ENCODE data around the gene LANCL3.

LANCL3 gene

DNA sequence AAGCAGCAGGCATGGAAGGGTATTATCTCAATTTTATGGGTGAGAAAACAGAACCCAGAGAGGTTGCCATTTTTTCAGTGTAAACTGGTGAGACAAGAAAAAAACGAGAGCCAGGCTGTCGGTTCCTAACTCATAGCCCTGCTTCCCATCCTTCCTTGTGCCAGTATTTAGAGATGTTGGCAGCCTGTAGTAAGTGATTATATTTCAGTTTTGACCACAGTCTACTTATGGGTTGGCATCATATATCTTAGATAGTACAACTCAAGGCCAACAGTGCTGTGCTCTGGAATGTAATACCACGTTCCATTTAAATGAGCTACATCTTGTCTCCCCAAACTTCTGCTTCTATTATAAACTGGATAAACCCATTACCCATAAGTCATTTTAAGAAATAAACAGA lies 154.9 kb downstream of the LANCL3 start:
- Histone ChIP-seq H3K4me3 (ENCODE audit: low read depth, low read length) (no peak overlapping the region), H3K9me3 (ENCODE audit: control insufficient read depth, insufficient read depth, low read depth, low read length) (no peaks in the 10 kb centered on the region), H3K27ac (ENCODE audit: extremely low read depth, low read depth, low read length) (no peak overlapping the region), H3K36me3 (ENCODE audit: control insufficient read depth in 2 of 2, insufficient read depth in 1 of 2, low read length in 2 of 2) (no peaks in the 10 kb centered on the region; a peak in 1 of 3 replicates), H3K4me1 (ENCODE audit: control insufficient read depth, insufficient read depth, low read length) (no peaks in the 10 kb centered on the region)
- ChIA-PET POLR2A (no interaction called here), CTCF (interaction anchor here (0.6 to 0.7 kb wide), 2 partner anchors 10 to 991 kb away, joined by 3 read pairs; no protein-coding TSS in a partner anchor)
- TF ChIP-seq, protein P1, sequence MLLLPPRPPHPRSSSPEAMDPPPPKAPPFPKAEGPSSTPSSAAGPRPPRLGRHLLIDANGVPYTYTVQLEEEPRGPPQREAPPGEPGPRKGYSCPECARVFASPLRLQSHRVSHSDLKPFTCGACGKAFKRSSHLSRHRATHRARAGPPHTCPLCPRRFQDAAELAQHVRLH (tag by site-specific recombination; IDR thresholded peaks at IDR 0.05), result no peak
- TF ChIP-seq ZNF558 (tag by site-specific recombination; IDR thresholded peaks at IDR 0.05), result no peak
- TF ChIP-seq, protein P2, sequence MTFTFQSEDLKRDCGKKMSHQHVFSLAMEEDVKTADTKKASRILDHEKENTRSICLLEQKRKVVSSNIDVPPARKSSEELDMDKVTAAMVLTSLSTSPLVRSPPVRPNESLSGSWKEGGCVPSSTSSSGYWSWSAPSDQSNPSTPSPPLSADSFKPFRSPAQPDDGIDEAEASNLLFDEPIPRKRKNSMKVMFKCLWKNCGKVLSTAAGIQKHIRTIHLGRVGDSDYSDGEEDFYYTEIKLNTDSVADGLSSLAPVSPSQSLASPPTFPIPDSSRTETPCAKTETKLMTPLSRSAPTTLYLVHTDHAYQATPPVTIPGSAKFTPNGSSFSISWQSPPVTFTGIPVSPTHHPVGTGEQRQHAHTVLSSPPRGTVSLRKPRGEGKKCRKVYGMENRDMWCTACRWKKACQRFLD (tag by site-specific recombination; IDR thresholded peaks at IDR 0.05), result no peak
- no peak for TF ChIP-seq ZNF341 (tag by site-specific recombination; IDR thresholded peaks at IDR 0.05; ENCODE audit: low read depth)
- no peak for TF ChIP-seq ZNF324 (tag by site-specific recombination; IDR thresholded peaks at IDR 0.05)
- no peak for TF ChIP-seq ZNF501 (tag by site-specific recombination; IDR thresholded peaks at IDR 0.05)
- TF ChIP-seq ZNF302 (tag by site-specific recombination; IDR thresholded peaks at IDR 0.05; ENCODE audit: low read depth), result no peak
- no peak for TF ChIP-seq ZNF473 (tag by site-specific recombination; IDR thresholded peaks at IDR 0.05)
- no peak for TF ChIP-seq ZFP69B (tag by site-specific recombination; IDR thresholded peaks at IDR 0.05)
- TF ChIP-seq, protein P3, sequence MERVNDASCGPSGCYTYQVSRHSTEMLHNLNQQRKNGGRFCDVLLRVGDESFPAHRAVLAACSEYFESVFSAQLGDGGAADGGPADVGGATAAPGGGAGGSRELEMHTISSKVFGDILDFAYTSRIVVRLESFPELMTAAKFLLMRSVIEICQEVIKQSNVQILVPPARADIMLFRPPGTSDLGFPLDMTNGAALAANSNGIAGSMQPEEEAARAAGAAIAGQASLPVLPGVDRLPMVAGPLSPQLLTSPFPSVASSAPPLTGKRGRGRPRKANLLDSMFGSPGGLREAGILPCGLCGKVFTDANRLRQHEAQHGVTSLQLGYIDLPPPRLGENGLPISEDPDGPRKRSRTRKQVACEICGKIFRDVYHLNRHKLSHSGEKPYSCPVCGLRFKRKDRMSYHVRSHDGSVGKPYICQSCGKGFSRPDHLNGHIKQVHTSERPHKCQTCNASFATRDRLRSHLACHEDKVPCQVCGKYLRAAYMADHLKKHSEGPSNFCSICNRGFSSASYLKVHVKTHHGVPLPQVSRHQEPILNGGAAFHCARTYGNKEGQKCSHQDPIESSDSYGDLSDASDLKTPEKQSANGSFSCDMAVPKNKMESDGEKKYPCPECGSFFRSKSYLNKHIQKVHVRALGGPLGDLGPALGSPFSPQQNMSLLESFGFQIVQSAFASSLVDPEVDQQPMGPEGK (tag by site-specific recombination; IDR thresholded peaks at IDR 0.05), result no peak
- TF ChIP-seq OSR2 (tag by site-specific recombination; IDR thresholded peaks at IDR 0.05), result no peak
- no peak for TF ChIP-seq ZNF24 (tag by site-specific recombination; IDR thresholded peaks at IDR 0.05)
- no peak for TF ChIP-seq ZNF274 (IDR thresholded peaks at IDR 0.05; ENCODE audit: low read length)
- TF ChIP-seq ZNF274 (tag by site-specific recombination; IDR thresholded peaks at IDR 0.05; ENCODE audit: borderline replicate concordance), result no peak
- TF ChIP-seq, protein P4, sequence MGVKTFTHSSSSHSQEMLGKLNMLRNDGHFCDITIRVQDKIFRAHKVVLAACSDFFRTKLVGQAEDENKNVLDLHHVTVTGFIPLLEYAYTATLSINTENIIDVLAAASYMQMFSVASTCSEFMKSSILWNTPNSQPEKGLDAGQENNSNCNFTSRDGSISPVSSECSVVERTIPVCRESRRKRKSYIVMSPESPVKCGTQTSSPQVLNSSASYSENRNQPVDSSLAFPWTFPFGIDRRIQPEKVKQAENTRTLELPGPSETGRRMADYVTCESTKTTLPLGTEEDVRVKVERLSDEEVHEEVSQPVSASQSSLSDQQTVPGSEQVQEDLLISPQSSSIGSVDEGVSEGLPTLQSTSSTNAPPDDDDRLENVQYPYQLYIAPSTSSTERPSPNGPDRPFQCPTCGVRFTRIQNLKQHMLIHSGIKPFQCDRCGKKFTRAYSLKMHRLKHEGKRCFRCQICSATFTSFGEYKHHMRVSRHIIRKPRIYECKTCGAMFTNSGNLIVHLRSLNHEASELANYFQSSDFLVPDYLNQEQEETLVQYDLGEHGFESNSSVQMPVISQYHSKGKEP (tag by site-specific recombination; IDR thresholded peaks at IDR 0.05), result no peak
- TF ChIP-seq ZBTB17 (tag by site-specific recombination; IDR thresholded peaks at IDR 0.05), result no peak
- TF ChIP-seq MZF1 (tag by site-specific recombination; IDR thresholded peaks at IDR 0.05; ENCODE audit: borderline replicate concordance), result no peak
- TF ChIP-seq ZNF155 (tag by site-specific recombination; IDR thresholded peaks at IDR 0.05), result no peak
- no peak for TF ChIP-seq ZNF843 (tag by site-specific recombination; IDR thresholded peaks at IDR 0.05)

Measured in HEK293 (cell line).